Activated T-helper 9 cell treated with anti-CD3 and anti-CD28 coated beads, Interleukin-2, amount 50 U/mL, for 16 hours (primary cell): ENCODE data around the gene DENND6B.
A peak's percentile ranks its signal among the peaks of the same experiment; 100 is the strongest.
"Not testable (repeated sequence)": the region's sequence is repeated elsewhere in the genome, so short reads cannot be mapped to it uniquely, and the experiment has no call there.

ENCODE experiments used
- DNase-seq: peaks from one replicate; pipeline ENCODE4 v3.0.0-alpha.2; 2020; ENCODE audit warnings: low read depth

DENND6B gene

GRCh38 chr22:50326956-50327710, at the start of gene DENND6B:
Gene DENND6B (minus strand): TSS chr22:50327012. CDS start chr22:50326988, 24 bp downstream.
- peak; percentile 61 for DNase-seq

GRCh38 chr22:50376085-50376651, 49.4 kb upstream of the DENND6B start:
- DNase-seq: no peak

DNA sequence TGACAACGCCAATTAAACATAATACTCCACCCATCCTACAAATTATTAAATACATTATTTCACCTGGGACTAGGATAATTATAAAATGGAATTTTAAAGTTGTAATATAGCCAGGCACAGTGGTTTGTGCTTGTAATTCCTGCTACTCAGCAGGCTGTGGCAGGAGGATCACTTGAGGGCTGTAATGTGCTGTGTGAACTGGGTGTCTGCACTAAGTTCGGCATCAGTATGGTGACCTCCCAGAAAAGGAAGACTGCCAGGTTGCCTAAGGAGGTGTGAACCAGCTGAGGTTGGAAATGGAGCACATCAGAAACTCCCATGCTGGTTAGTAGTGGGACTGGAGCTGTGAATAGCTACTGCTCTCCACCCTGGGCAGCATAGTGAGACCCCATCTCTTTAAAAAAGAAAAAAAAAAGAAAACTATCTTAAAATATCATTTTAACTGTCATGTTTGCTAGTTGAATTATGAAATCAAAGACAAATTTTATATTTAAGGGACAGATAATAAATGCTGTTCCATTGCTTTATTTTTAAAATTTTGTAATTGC, 44.4 kb upstream of the DENND6B start:
- DNase-seq: no peak

- no peak for DNase-seq
Observed at GRCh38 chr22:50367778-50368500, 41.1 kb upstream of the DENND6B start.

GRCh38 chr22:50363803-50364194, 37.0 kb upstream of the DENND6B start:
- DNase-seq: not testable (repeated sequence)

- DNase-seq: no peak
Observed at GRCh38 chr22:50363166-50363802, 36.5 kb upstream of the DENND6B start.

- no peak for DNase-seq
Observed at GRCh38 chr22:50361688-50362087, 34.9 kb upstream of the DENND6B start.

DNA sequence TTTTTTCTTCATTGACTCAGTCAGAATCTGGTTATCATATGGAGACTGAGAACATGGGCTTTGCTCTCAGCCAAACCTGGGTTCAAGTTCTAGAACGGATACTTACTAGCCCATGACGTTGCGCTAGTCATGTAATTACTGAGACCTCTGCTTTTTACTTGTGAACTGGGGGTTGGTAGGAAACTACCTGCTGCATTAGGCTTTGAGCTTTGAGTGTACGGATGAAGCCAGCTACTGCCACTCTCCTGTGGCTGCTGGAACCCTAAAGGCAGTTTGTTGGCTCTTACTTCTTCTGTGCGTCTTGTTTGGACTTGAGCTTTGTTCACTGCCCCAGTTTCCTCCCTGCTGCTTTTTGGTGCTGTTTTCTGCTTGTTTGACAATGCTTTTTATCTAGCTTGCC, 34.4 kb upstream of the DENND6B start:
- no peak for DNase-seq

- no peak for DNase-seq
Observed at GRCh38 chr22:50360578-50360977, 33.8 kb upstream of the DENND6B start.

DNA sequence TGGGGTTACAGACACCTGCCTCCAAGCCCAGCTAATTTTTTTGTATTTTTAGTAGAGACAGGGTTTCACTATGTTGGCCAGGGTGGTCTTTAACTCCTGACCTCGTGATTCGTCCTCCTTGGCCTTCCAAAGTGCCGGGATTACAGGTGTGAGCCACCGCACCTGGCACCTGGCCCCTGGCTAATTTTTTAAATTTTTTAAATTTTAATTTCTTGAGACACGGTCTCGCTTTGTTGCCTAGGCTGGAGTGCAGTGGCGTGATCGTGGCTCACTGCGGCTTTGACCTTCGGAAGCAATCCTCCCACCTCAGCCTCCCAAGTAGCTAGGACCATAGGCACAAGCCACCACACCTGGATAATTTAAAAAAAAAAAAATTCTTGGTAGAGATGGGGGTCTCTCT, 30.9 kb upstream of the DENND6B start:
- no peak for DNase-seq

GRCh38 chr22:50357222-50357621, 30.4 kb upstream of the DENND6B start:
- DNase-seq: no peak

- no peak for DNase-seq
Observed at GRCh38 chr22:50356186-50356585, 29.4 kb upstream of the DENND6B start.

- DNase-seq: no peak
Observed at GRCh38 chr22:50348058-50348457, 21.2 kb upstream of the DENND6B start.

GRCh38 chr22:50347157-50347556, 20.3 kb upstream of the DENND6B start:
- no peak for DNase-seq

GRCh38 chr22:50346470-50346869, 19.7 kb upstream of the DENND6B start:
- no peak for DNase-seq

DNA sequence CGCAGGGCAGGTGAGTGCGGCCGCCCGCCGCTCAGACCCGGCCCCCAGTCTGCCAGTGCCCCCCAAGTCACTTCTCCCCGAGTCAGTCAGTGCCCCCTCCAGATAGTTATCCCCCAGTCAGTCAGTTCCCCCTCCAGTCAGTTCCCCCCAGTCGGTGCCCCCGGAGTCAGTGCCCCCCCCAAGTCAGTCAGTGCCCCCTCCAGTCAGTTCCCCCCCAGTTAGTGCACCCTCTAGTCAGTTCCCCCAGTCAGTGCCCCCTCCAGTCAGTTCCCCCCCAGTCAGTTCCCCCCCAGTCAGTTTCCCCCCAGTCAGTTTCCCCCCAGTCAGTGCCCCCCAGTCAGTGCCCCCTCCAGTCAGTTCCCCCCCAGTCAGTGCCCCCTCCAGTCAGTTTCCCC, 16.7 kb upstream of the DENND6B start:
- no peak for DNase-seq

GRCh38 chr22:50342651-50343540, 16.1 kb upstream of the DENND6B start, which contains the start of gene PPP6R2:
Gene PPP6R2 (plus strand): TSS chr22:50343327. CDS start chr22:50393909, 50,582 bp downstream.
- DNase-seq: peak; percentile 88

DNA sequence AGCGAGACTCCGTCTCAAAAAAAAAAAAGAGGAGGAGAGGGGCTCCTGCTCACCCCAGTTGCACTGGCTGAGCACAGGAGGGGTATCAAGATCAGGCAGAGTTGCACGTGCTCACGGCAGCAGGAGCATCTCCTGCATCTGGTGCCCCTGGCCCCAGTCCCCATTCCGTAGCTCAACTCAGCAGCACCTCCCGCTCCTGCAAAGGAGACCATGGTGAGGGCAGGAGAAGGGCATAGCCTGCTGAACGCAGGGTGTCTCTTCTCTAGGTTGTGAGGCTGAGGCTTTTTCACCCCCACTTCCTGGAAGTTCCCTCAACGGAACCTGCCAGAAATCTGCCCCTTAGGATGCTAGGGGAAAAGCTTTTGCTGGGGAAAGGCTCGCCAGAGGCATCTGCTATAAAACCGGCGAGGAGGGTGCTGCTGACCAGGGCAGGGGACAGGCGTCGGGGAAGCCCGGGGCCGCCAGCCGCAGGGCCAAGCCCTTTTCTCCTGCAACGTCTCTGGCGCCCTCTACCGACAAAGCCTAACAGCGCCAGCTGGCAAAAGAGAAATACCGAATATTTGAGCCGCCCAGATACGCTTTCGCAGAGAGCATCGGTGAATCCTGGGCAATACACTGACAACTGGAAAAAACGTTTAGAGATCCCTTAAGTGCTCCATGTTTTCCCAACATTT, 15.3 kb upstream of the DENND6B start:
- peak; percentile 81 for DNase-seq

DNA sequence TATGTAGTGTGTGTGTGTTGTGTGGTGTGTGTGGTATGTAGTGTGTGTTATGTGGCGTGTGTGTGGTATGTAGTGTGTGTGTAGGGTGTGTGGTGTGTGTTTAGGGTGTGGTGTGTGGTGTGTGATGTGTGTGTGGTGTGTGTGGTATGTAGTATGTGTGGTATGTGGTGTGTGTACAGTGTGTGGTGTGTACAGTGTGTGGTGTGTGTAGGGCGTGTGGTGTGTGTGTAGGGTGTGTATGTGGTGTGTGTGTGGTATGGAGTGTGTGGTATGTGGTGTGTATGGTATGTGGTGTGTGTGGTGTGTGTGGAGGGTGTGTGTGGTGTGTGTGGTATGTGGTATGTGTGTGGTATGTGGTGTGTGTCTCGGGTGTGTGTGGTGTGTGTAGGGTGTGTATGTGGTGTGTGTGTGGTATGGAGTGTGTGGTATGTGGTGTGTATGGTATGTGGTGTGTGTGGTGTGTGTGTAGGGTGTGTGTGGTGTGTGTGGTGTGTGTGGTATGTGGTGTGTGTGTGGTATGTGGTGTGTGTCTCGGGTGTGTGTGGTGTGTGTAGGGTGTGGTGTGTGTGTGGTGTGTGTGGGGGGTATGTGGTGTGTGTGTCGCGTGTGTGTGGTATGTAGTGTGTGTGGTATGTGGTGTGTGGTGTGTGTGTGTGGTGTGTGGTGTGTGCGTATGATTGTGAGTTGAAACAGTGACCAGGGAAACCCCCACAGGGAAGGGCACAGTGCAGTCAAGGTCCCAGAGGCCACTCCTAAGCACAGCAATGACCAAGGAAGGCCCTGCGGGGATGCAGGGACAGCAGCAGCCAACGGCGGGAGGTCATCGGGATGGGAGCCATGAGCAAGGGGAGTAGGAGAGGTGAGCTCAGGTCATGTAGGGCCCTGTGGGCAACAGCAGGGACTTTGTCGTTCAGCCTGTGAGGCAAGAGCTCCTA, 13.4 kb upstream of the DENND6B start:
- DNase-seq: no peak
